NOMO-1 treated with DMSO at 0.1 percent for 48 hours (cell line): ENCODE measurements around the gene PTPRN.
"Not testable (repeated sequence)": the region's sequence is repeated elsewhere in the genome, so short reads cannot be mapped to it uniquely, and the experiment has no call there.

Source experiments
- DNase-seq: peaks from one replicate; lab custom pipeline; 2025; ENCODE audit not compliant: unreplicated experiment; lab: John Stamatoyannopoulos, UW

The PTPRN gene

DNA sequence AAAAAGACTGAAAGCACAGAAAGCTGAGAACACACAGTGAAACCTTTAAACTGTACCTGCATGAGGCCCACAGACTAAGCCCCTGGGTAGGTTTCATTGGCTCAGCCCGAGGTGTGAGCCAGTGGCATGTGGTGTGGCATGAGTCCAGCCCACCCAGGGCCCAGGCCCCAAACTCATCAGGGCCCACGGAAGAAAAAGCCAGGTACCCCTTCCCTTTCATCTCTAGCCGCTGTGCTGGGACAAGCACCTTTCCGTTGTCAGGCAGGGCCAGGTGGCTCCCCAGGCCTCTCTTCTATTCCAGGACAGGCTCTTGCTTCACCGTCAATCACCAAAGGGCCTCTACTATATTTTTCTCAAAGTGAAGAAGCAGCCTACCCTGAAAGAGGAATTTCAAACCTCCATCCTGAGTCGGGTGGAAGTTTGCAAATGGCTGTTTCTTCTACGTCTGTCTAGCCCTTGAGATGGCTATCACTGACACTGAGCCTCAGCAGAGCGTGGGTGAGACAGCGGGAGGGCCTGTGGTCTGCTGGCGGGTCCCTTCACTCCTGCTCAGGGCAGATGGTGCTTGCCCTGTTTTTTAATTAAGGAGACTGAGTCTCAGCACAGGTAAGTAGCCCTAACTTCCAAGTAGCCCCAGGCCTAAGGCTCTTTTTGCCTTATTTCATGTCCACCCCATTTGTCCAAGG lies 21.5 kb downstream of the PTPRN start:
- DNase-seq: no peak

DNA sequence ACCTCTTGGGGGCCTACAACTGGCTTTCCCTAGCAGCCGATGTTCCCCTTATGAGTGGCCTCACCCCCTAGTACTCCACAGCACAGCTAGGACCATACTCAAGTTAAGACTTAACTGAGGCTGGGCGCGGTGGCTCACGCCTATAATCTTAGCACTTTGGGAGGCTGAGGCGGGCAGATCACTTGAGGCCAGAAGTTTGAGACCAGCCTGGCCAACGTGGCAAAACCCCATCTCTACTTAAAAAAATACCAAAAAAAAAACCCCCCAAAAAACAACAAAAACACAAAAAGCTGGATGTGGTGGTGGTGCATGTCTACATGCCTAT lies 22.1 kb downstream of the PTPRN start:
- DNase-seq: not testable (repeated sequence)

- no peak for DNase-seq
Observed at GRCh38 chr2:219286436-219287115, 22.6 kb downstream of the PTPRN start.

- DNase-seq: no peak
Observed at GRCh38 chr2:219285894-219286425, 23.2 kb downstream of the PTPRN start.

GRCh38 chr2:219285373-219285735 lies 23.8 kb downstream of the PTPRN start:
- DNase-seq: no peak

- DNase-seq: no peak
Observed at GRCh38 chr2:219284501-219285372, 24.5 kb downstream of the PTPRN start.

- no peak for DNase-seq
Observed at GRCh38 chr2:219282943-219283581, 26.1 kb downstream of the PTPRN start.

DNA sequence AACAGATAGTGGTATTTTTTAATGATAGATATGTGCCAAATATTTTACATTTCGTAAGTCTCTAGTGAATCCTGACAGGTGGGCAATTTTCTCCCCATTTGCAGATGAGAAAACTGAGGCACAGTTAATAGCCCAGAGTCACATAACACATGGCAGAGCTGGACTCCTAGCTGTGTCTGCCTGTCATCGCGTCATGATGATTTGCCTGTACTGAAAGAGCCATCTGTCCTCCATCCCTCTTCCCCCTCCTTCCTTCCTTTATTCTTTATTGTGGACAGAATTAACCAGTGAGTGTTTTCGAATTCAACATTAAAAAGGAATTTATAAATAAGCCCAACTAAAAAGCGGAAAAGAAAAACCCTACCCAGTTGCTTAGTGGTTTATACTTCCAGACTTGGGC lies 26.8 kb downstream of the PTPRN start:
- DNase-seq: no peak

DNA sequence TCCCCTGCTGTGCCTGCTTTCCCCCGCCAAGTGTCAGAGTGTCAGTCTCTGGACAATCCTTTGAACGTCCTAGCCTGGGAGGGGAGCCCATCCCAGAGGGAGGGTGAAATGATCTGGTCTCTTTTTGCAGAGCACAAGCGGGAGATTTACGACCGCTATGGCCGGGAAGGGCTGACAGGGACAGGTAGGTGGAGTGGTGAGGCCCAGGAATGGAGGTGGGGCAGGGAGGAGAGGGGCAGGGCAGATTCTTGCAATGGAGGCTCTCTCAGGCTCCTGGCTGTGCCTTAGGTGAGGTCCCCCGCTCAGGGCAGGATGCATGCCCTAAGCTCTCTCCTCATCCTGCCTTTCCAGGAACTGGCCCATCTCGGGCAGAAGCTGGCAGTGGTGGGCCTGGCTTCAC lies 27.6 kb downstream of the PTPRN start:
- no peak for DNase-seq

DNA sequence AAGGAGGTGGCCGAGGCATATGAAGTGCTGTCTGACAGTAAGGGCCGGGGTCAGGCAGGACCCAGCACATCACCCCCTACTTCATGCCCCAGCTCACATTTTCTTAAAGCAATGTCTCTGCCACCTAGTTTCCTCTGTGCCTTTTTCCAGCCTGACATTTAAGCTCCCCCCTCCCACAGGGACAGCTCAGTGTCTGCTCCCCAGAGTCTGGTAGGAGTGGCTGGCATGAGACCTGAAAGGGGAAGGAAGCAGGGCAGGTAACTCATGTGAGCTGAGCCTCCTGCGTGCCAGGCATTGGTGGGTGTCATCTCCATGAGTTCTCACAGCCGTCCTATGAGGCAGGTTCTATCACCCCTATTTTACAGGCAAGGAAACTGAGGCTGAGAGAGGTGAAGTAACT lies 28.6 kb downstream of the PTPRN start:
- DNase-seq: no peak

- no peak for DNase-seq
Observed at GRCh38 chr2:219279916-219280516, 29.2 kb downstream of the PTPRN start.

GRCh38 chr2:219279151-219279915 lies 29.9 kb downstream of the PTPRN start, which contains the start of gene DNAJB2:
Gene DNAJB2 (plus strand): TSS chr2:219279366. CDS start chr2:219279834, 468 bp downstream.
- DNase-seq: peak; percentile 97

DNA sequence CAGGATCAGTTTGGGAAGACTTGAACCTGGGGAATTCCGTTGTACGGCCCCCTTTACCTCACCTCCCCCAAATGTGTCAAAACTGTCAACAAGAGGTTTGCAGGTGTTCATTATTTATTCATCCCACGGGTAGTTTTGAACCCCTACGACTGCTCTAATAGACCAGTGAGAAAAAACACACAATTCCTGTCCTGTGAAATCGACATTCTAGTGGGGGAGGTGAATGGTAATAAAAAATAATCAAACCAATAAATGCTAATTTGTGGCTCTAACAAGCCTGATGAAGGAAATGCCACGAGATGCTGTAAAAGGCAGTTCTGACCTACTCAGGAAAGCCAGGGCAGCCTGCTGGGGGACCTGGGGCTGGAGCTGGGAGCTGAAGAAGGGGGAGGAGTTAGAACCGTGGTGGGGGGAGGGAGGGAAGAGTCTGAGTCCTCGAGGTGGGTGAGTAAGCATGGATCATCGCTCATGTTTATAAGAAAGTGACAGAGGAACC lies 30.5 kb downstream of the PTPRN start:
- DNase-seq: no peak

GRCh38 chr2:219277703-219278654 lies 31.2 kb downstream of the PTPRN start:
- peak; percentile 46 for DNase-seq

GRCh38 chr2:219274361-219274921 lies 34.8 kb downstream of the PTPRN start:
- DNase-seq: no peak

DNA sequence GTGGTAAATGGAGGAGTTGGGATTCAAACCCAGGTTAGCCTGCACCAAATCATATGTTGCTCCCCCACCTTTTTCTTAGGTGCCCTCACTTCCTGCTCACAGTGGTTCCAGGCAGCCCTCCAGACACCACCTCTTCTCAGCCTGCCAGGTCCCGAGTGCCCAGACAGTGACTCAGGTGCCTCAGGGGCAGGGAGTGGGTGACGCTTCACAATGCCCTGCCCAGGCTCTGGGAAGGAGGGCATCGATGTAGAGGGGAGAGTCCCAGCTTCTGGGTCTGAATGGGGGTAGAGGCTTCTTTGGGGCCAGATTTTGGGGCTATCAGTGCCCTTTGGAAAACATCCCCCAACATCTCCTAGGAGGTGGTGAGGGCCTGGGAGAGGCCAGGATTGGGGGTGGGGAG lies 35.3 kb downstream of the PTPRN start:
- no peak for DNase-seq

GRCh38 chr2:219272995-219273394 lies 36.2 kb downstream of the PTPRN start:
- no peak for DNase-seq

- no peak for DNase-seq
Observed at GRCh38 chr2:219272356-219272755, 36.8 kb downstream of the PTPRN start.
